Cardiac fibroblast (primary cell): ENCODE measurements around the gene SIDT2.

ENCODE experiments used
- DNase-seq, 2 donors: peaks; one replicate each; pipeline versions ENCODE4 v3.0.0 to v3.0.0-alpha.2; 2010; ENCODE audit warnings: low read depth in 2 of 2
- H3K4me3 ChIP-seq, 2 donors: replicated peaks in 1 of 2; 1 replicate in 1 of 2; 2 replicates in 1 of 2; pipeline ENCODE4 v1.5.1; 2011; ENCODE audit warnings: low read depth in 2 of 2, low read length in 2 of 2, mild to moderate bottlenecking in 2 of 2, moderate library complexity in 1 of 2
- TF ChIP-seq, protein P1 (sequence below): IDR thresholded peaks from one replicate; pipeline ENCODE4 v1.5.1; 2011; ENCODE audit warnings: low read depth, mild to moderate bottlenecking, low read length, inconsistent platforms

SIDT2 gene

GRCh38 chr11:117199916-117200812 lies 21.6 kb downstream of the SIDT2 start:
- TF ChIP-seq, protein P1, sequence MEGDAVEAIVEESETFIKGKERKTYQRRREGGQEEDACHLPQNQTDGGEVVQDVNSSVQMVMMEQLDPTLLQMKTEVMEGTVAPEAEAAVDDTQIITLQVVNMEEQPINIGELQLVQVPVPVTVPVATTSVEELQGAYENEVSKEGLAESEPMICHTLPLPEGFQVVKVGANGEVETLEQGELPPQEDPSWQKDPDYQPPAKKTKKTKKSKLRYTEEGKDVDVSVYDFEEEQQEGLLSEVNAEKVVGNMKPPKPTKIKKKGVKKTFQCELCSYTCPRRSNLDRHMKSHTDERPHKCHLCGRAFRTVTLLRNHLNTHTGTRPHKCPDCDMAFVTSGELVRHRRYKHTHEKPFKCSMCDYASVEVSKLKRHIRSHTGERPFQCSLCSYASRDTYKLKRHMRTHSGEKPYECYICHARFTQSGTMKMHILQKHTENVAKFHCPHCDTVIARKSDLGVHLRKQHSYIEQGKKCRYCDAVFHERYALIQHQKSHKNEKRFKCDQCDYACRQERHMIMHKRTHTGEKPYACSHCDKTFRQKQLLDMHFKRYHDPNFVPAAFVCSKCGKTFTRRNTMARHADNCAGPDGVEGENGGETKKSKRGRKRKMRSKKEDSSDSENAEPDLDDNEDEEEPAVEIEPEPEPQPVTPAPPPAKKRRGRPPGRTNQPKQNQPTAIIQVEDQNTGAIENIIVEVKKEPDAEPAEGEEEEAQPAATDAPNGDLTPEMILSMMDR, result no peak
- peak overlapping the region; percentile 64 to 75 for H3K4me3 ChIP-seq
- DNase-seq, result peak in 1 of 2 donors; percentile 54

DNA sequence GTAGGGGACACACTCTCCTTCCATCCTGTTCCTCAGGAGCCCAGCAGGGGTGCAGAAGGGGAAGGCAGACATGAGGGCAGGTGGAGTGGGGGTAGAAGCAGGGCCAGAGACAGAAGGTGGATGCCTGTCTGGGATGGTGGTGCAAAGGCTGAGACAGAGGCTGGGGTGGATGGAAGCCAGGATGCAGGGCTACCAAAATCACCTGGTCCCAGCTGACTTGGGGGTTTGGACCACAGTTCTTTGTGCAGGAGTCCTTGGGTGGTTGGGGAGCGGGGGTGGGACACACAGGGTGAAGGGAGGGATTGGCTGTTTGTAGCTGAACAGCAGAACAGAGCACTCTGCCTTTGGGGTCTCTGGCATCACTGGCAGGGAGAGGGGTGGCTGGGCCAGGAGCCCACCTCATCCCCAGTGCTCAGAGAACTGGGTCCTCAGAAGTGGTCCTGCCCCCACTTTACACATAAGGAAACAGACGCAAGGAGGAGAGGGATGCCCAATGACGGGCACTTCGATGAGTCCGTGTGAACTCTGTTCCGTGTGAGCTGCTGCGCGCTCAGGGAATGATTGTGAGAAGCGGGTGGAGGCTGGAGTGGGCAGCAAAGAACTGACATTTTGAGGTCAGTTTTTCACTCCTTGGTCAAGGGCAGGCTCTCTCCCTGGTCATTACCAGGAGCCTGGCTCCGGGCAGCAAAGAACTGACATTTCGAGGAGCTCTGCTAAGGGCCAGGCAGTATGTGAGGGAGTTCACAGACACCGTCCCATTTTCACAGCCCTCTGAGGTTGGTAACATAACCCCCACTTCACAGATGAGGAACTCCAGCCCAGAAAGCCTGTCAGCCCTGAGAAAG lies 22.5 kb downstream of the SIDT2 start:
- TF ChIP-seq, protein P1, result no peak
- DNase-seq, result peak; percentile 32 to 46
- peak overlapping the region; percentile 64 to 75 for H3K4me3 ChIP-seq

DNA sequence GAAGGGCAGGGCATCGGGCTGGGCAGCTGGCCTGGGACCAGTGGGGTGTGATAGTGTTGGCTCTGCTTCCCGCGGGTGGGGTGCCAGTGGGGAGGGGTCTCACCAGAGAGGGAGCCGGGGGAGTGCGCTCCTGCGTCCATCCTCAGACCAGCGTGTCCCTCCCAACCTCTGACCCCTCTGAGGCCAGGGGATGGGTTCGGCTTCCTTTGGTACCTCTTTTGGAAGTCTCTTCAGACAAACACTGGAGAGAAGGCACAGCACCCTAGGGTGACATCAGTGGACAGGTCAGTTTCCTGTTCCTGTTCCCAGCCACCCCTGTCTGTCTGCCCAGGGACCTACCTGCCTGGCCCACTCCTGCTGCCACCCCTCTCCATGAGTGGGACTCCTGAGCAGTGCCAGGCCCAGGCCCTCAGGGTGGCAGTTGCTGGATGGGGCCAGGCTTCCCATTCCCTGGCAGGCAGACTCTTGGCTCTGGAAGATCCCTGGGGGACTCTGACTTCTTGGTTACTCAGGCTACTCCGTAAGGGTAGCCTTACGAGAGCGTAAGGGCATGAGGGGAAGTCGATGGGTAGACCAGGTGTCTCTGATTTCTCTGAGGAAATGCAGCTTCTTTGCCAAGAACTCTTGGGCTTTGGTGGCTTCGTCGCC lies 23.2 kb downstream of the SIDT2 start:
- TF ChIP-seq, protein P1, result no peak
- DNase-seq, result peak; percentile 59 to 60
- peak overlapping the region; percentile 64 to 75 for H3K4me3 ChIP-seq

GRCh38 chr11:117202386-117203068 lies 24.0 kb downstream of the SIDT2 start:
- peak; percentile 31 to 57 for DNase-seq
- H3K4me3 ChIP-seq, result peak overlapping the region; percentile 64 to 75
- TF ChIP-seq, protein P1, result no peak

DNA sequence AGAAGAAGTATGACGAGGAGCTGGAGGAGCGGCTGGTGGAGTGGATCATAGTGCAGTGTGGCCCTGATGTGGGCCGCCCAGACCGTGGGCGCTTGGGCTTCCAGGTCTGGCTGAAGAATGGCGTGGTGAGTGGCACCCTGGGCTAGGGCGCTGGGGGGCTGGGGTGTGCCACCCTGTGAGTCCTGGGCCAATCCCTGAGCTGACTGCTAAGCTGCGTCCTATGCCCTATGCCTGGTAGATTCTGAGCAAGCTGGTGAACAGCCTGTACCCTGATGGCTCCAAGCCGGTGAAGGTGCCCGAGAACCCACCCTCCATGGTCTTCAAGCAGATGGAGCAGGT lies 24.5 kb downstream of the SIDT2 start:
- TF ChIP-seq, protein P1, result no peak
- no peak overlapping the region for H3K4me3 ChIP-seq
- peak in 1 of 2 donors; percentile 23 for DNase-seq
